GM18873 (cell line): ENCODE measurements around the gene SLC29A3.
"Not testable (repeated sequence)": the region's sequence is repeated elsewhere in the genome, so short reads cannot be mapped to it uniquely, and the experiment has no call there.

Experiments
- ATAC-seq: cut with Tn5 transposase; IDR thresholded peaks from one replicate; pipeline ENCODE4 v1.9.1; 2021; ENCODE audit warnings: mild to moderate bottlenecking, moderate library complexity, moderate number of reproducible peaks; ENCODE audit not compliant: unreplicated experiment, low FRiP score

Gene SLC29A3

GRCh38 chr10:71343392-71343773, 24.3 kb downstream of the SLC29A3 start:
- no peak for ATAC-seq

GRCh38 chr10:71344154-71344925, 25.3 kb downstream of the SLC29A3 start:
- no peak for ATAC-seq

GRCh38 chr10:71344993-71345480, 26.0 kb downstream of the SLC29A3 start:
- no peak for ATAC-seq

GRCh38 chr10:71345694-71346093, 26.6 kb downstream of the SLC29A3 start:
- ATAC-seq = no peak

- ATAC-seq = no peak
These were observed 27.7 kb downstream of the SLC29A3 start for GRCh38 chr10:71346731-71347130.

GRCh38 chr10:71347587-71348395, 28.7 kb downstream of the SLC29A3 start:
- no peak for ATAC-seq

GRCh38 chr10:71348850-71349249, 29.8 kb downstream of the SLC29A3 start:
- ATAC-seq = no peak

- ATAC-seq = no peak
These were observed 30.3 kb downstream of the SLC29A3 start for GRCh38 chr10:71349406-71349805.

- ATAC-seq = no peak
These were observed 32.0 kb downstream of the SLC29A3 start for GRCh38 chr10:71351087-71351486.

- ATAC-seq = no peak
These were observed 32.7 kb downstream of the SLC29A3 start for GRCh38 chr10:71351628-71352319.

- ATAC-seq = no peak
These were observed 34.6 kb downstream of the SLC29A3 start for GRCh38 chr10:71353639-71354038.

GRCh38 chr10:71354776-71355175, 35.7 kb downstream of the SLC29A3 start:
- no peak for ATAC-seq

GRCh38 chr10:71355886-71356285, 36.8 kb downstream of the SLC29A3 start:
- ATAC-seq = no peak

GRCh38 chr10:71357792-71358265, 38.8 kb downstream of the SLC29A3 start:
- ATAC-seq = no peak

GRCh38 chr10:71358277-71358676, 39.2 kb downstream of the SLC29A3 start:
- no peak for ATAC-seq

GRCh38 chr10:71358906-71359305, 39.8 kb downstream of the SLC29A3 start:
- not testable (repeated sequence) for ATAC-seq

- ATAC-seq = no peak
These were observed 40.4 kb downstream of the SLC29A3 start for GRCh38 chr10:71359364-71360046.

GRCh38 chr10:71360735-71361134, 41.7 kb downstream of the SLC29A3 start:
- ATAC-seq = no peak

GRCh38 chr10:71361581-71361980, 42.5 kb downstream of the SLC29A3 start:
- ATAC-seq = no peak

- ATAC-seq = no peak
These were observed 43.1 kb downstream of the SLC29A3 start for GRCh38 chr10:71362141-71362540.
